Fibroblast of lung (primary cell): Measurements from ENCODE around the gene EXD2.

ENCODE experiments used
- CTCF ChIP-seq, 2 donors: IDR thresholded peaks in 1 of 2; conservative IDR thresholded peaks in 1 of 2; 1 replicate in 1 of 2; 2 replicates in 1 of 2; pipeline ENCODE4 v1.5.1; 2011 to 2012; ENCODE audit warnings: low read length in 2 of 2, control low read depth in 1 of 2, inconsistent platforms in 1 of 2, low read depth in 1 of 2, mild to moderate bottlenecking in 1 of 2
- EZH2 ChIP-seq: IDR thresholded peaks from 2 replicates; pipeline ENCODE4 v1.5.1; 2012; ENCODE audit warnings: low read length, control low read depth, mild to moderate bottlenecking; ENCODE audit errors: missing control alignments

- no peak for TF ChIP-seq CTCF (conservative IDR thresholded peaks at IDR 0.05 in 1 of 2, IDR thresholded peaks at IDR 0.05 in 1 of 2; ENCODE audit: low read depth in 1 of 2, low read length in 2 of 2)
- TF ChIP-seq EZH2: no peak
These were observed 53.6 kb downstream of the EXD2 start for GRCh38 chr14:69244946-69245345.
